NCI-H69 (cell line): ENCODE measurements around the gene ATP12A.

ENCODE experiments used
- DNase-seq: peaks from one replicate; lab custom pipeline; 2025; lab: John Stamatoyannopoulos, UW

Gene ATP12A

GRCh38 chr13:24680258-24680920 is at the start of gene ATP12A:
Gene ATP12A, plus strand, starts transcription at chr13:24680408. Its CDS starts 336 bp downstream, at chr13:24680744.
- peak; percentile 2 for DNase-seq

- no peak for DNase-seq
Observed at GRCh38 chr13:24630851-24631620, 49.2 kb upstream of the ATP12A start.

GRCh38 chr13:24631922-24632321 is 48.3 kb upstream of the ATP12A start:
- no peak for DNase-seq

- no peak for DNase-seq
Observed at GRCh38 chr13:24632382-24633121, 47.7 kb upstream of the ATP12A start.

- DNase-seq: no peak
Observed at GRCh38 chr13:24636776-24637175, 43.4 kb upstream of the ATP12A start.

- DNase-seq: no peak
Observed at GRCh38 chr13:24638096-24638495, 42.1 kb upstream of the ATP12A start.

- no peak for DNase-seq
Observed at GRCh38 chr13:24640752-24641151, 39.5 kb upstream of the ATP12A start.

GRCh38 chr13:24642219-24642618 is 38.0 kb upstream of the ATP12A start:
- DNase-seq: no peak

- DNase-seq: no peak
Observed at GRCh38 chr13:24644036-24644435, 36.2 kb upstream of the ATP12A start.

GRCh38 chr13:24648271-24648670 is 31.9 kb upstream of the ATP12A start:
- no peak for DNase-seq

- DNase-seq: no peak
Observed at GRCh38 chr13:24648983-24649687, 31.1 kb upstream of the ATP12A start.

- no peak for DNase-seq
Observed at GRCh38 chr13:24649688-24650043, 30.5 kb upstream of the ATP12A start.

- DNase-seq: no peak
Observed at GRCh38 chr13:24650161-24650560, 30.0 kb upstream of the ATP12A start.

GRCh38 chr13:24651718-24652345 is 28.4 kb upstream of the ATP12A start:
- DNase-seq: no peak

GRCh38 chr13:24652359-24652758 is 27.8 kb upstream of the ATP12A start:
- no peak for DNase-seq

GRCh38 chr13:24654741-24655140 is 25.5 kb upstream of the ATP12A start:
- DNase-seq: no peak

GRCh38 chr13:24659239-24659638 is 21.0 kb upstream of the ATP12A start:
- DNase-seq: no peak

GRCh38 chr13:24660023-24660741 is 20.0 kb upstream of the ATP12A start:
- DNase-seq: no peak

- no peak for DNase-seq
Observed at GRCh38 chr13:24661713-24662112, 18.5 kb upstream of the ATP12A start.

- DNase-seq: no peak
Observed at GRCh38 chr13:24662195-24663088, 17.8 kb upstream of the ATP12A start.
